Suprapubic skin (tissue), 4 donors: ENCODE data around the gene DTYMK. TPM values are rescaled to one million over a fixed set of nuclear protein-coding genes. Genes with fewer than 3 reads are reported as not detected.

Experiments
- DNase-seq, 2 donors: peaks; one replicate each; pipeline ENCODE4 v3.0.0-alpha.2; 2019; ENCODE audit warnings: low spot score in 2 of 2
- H3K27ac ChIP-seq: fragments of 200-600 bp; sonication (generic); one replicate; pipeline ENCODE4 v1.5.1; 2019
- H3K27me3 ChIP-seq: fragments of 200-600 bp; sonication (generic); one replicate; pipeline ENCODE4 v1.5.1; 2019
- H3K36me3 ChIP-seq: fragments of 200-600 bp; sonication (generic); one replicate; pipeline ENCODE4 v1.5.1; 2019
- H3K4me1 ChIP-seq: fragments of 200-600 bp; sonication (generic); one replicate; pipeline ENCODE4 v1.5.1; 2019
- H3K4me3 ChIP-seq: fragments of 200-600 bp; sonication (generic); one replicate; pipeline ENCODE4 v1.5.1; 2019; ENCODE audit warnings: mild to moderate bottlenecking
- H3K9me3 ChIP-seq: fragments of 200-600 bp; sonication (generic); one replicate; pipeline ENCODE4 v1.5.1; 2019
- EP300 ChIP-seq: sonication (generic); formaldehyde crosslinking; IDR thresholded peaks from one replicate; pipeline ENCODE4 v1.6.1; 2017; ENCODE audit warnings: antibody characterized with exemption
- POLR2A ChIP-seq, 2 donors: fragments of 450-650 bp; IDR thresholded peaks; one replicate each; pipeline ENCODE4 v1.6.1; 2017; ENCODE audit warnings: antibody characterized with exemption in 2 of 2, mild to moderate bottlenecking in 2 of 2, moderate library complexity in 2 of 2
- POLR2AphosphoS5 ChIP-seq, 3 donors: sonication (generic); formaldehyde crosslinking; IDR thresholded peaks; one replicate each; pipeline ENCODE4 v1.6.1; 2017; ENCODE audit warnings: antibody characterized with exemption in 3 of 3
- WGBS: methylation state at CpG from one replicate; pipeline ENCODE4 v1.1.5; 2018; 5-methylcytosine and 5-hydroxymethylcytosine counted together
- total RNA-seq, 4 donors: library from RNA; depleted of rRNA; stranded (reverse); fragments of >200 nt; gene quantifications; one replicate each; pipeline ENCODE4 v1.1.0, GENCODE V29; 2016
- TF ChIP-seq, protein P1 (sequence below), 2 donors: fragments of 200-600 bp in 1 of 2; fragments of 450-650 bp in 1 of 2; sonication (generic) in 1 of 2; IDR thresholded peaks; one replicate each; pipeline ENCODE4 v1.5.1; 2016 to 2019; ENCODE audit warnings: antibody characterized with exemption in 2 of 2, mild to moderate bottlenecking in 1 of 2, moderate library complexity in 1 of 2

Gene DTYMK, protein sequence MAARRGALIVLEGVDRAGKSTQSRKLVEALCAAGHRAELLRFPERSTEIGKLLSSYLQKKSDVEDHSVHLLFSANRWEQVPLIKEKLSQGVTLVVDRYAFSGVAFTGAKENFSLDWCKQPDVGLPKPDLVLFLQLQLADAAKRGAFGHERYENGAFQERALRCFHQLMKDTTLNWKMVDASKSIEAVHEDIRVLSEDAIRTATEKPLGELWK
- 10 to 100 TPM; 14.6 to 29.1 (median 18.2) TPM for total RNA-seq

GRCh38 chr2:241686650-241687425 is at the start of gene DTYMK:
Gene DTYMK (minus strand): TSS chr2:241686815. CDS start chr2:241686783, 32 bp downstream.
- peak within 1 kb of the TSS; percentile 75 for H3K4me3 ChIP-seq
- WGBS, result 0% methylated on average over 27 of the region's 102 CpGs
- H3K27me3 ChIP-seq, result no peaks in the 10 kb centered on the region
- TF ChIP-seq POLR2A (IDR thresholded peaks at IDR 0.05) (peak; percentile 17 to 73), EP300 (no peak), POLR2AphosphoS5 (IDR thresholded peaks at IDR 0.05) (peak; percentile 32 to 95 (median 34))
- peak within 1 kb of the TSS; percentile 95 for H3K27ac ChIP-seq
- peaks cover 31% of the 10 kb centered on the region for H3K36me3 ChIP-seq
- DNase-seq, result peak; percentile 96
- no peaks in the 10 kb centered on the region for H3K9me3 ChIP-seq
- peaks cover 31% of the 10 kb centered on the region for H3K4me1 ChIP-seq

DNA sequence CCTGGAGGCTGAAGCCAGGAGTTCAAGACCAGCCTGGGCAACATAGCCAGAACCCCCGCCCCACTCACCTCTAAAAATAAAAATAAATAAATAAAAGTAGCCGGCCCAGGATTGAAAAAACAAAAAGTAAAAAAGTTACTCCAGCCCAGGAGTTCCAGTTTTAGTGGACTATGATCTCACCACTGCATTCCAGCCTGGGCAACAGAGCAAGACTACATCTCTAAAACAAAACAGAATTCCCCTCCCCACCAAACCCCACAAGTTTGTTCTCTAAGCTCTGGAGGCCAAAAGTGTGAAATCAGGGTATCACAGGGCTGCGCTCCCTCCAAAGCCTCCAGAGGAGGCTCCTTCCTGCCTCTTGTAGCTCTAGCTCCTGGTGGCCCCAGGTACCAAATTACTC is 49.5 kb upstream of the DTYMK start:
- H3K36me3 ChIP-seq, result no peaks in the 10 kb centered on the region
- no peaks in the 10 kb centered on the region for H3K9me3 ChIP-seq
- no peak overlapping the region for H3K27ac ChIP-seq
- DNase-seq, result no peak
- WGBS, result 77% methylated on average over 3 of the region's 3 CpGs
- H3K4me1 ChIP-seq, result peaks cover 36% of the 10 kb centered on the region
- H3K27me3 ChIP-seq, result no peaks in the 10 kb centered on the region
- H3K4me3 ChIP-seq, result no peak overlapping the region
- no peak for TF ChIP-seq POLR2A (IDR thresholded peaks at IDR 0.05)
- TF ChIP-seq, protein P1, sequence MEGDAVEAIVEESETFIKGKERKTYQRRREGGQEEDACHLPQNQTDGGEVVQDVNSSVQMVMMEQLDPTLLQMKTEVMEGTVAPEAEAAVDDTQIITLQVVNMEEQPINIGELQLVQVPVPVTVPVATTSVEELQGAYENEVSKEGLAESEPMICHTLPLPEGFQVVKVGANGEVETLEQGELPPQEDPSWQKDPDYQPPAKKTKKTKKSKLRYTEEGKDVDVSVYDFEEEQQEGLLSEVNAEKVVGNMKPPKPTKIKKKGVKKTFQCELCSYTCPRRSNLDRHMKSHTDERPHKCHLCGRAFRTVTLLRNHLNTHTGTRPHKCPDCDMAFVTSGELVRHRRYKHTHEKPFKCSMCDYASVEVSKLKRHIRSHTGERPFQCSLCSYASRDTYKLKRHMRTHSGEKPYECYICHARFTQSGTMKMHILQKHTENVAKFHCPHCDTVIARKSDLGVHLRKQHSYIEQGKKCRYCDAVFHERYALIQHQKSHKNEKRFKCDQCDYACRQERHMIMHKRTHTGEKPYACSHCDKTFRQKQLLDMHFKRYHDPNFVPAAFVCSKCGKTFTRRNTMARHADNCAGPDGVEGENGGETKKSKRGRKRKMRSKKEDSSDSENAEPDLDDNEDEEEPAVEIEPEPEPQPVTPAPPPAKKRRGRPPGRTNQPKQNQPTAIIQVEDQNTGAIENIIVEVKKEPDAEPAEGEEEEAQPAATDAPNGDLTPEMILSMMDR (IDR thresholded peaks at IDR 0.05), result no peak
- no peak for TF ChIP-seq EP300
- no peak for TF ChIP-seq POLR2AphosphoS5 (IDR thresholded peaks at IDR 0.05)

GRCh38 chr2:241734467-241735208 is 48.0 kb upstream of the DTYMK start, which contains the start of gene D2HGDH:
Gene D2HGDH (plus strand): TSS chr2:241734630. CDS start chr2:241735225, 595 bp downstream.
- TF ChIP-seq POLR2A (IDR thresholded peaks at IDR 0.05) (peak in 1 of 2 donors; percentile 50), POLR2AphosphoS5 (IDR thresholded peaks at IDR 0.05) (no peak), EP300 (no peak)
- TF ChIP-seq, protein P1 (IDR thresholded peaks at IDR 0.05), result no peak
- H3K27me3 ChIP-seq, result no peaks in the 10 kb centered on the region
- peak; percentile 96 to 97 for DNase-seq
- H3K27ac ChIP-seq, result peak within 1 kb of the TSS; percentile 93
- WGBS, result 2% methylated on average over 27 of the region's 98 CpGs
- no peaks in the 10 kb centered on the region for H3K9me3 ChIP-seq
- H3K36me3 ChIP-seq, result no peaks in the 10 kb centered on the region
- H3K4me1 ChIP-seq, result peaks cover 36% of the 10 kb centered on the region
- H3K4me3 ChIP-seq, result peak within 1 kb of the TSS; percentile 91

DNA sequence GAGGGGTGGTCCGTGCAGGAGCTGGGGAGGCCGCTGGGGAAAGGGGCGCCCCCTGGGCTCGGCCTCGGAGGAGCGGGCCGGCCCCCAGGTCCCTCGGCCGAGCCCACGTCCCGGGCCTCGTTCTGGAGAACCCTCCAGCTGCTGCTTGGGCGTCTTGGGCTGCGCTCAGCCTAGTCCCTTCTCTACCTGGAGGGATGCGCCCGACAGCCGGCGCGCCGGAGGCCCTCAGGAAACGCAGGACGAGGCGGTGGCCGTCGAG is 47.5 kb upstream of the DTYMK start:
- Histone ChIP-seq H3K27me3 (no peaks in the 10 kb centered on the region), H3K27ac (peak overlapping the region; percentile 93), H3K4me3 (peak overlapping the region; percentile 91), H3K4me1 (peaks cover 36% of the 10 kb centered on the region), H3K9me3 (no peaks in the 10 kb centered on the region), H3K36me3 (no peaks in the 10 kb centered on the region)
- DNase-seq, result no peak
- TF ChIP-seq, protein P1 (IDR thresholded peaks at IDR 0.05), result no peak
- no peak for TF ChIP-seq POLR2AphosphoS5 (IDR thresholded peaks at IDR 0.05)
- TF ChIP-seq POLR2A (IDR thresholded peaks at IDR 0.05), result no peak
- TF ChIP-seq EP300, result no peak
- 0% methylated on average over 4 of the region's 25 CpGs for WGBS

- Histone ChIP-seq H3K27me3 (no peaks in the 10 kb centered on the region), H3K4me1 (peaks cover 36% of the 10 kb centered on the region), H3K9me3 (no peaks in the 10 kb centered on the region), H3K36me3 (no peaks in the 10 kb centered on the region), H3K4me3 (peak overlapping the region; percentile 91), H3K27ac (no peak overlapping the region)
- DNase-seq, result no peak
- 76% methylated on average over 22 of the region's 23 CpGs for WGBS
- TF ChIP-seq POLR2AphosphoS5 (IDR thresholded peaks at IDR 0.05) (no peak), EP300 (no peak), POLR2A (IDR thresholded peaks at IDR 0.05) (no peak)
- TF ChIP-seq, protein P1 (IDR thresholded peaks at IDR 0.05), result no peak
Measured at GRCh38 chr2:241733391-241734207, 47.0 kb upstream of the DTYMK start.
